EL (cell line): ENCODE data around the gene TMEM130.

Experiments
- DNase-seq: peaks from one replicate; pipeline ENCODE4 v3.0.0-alpha.2; 2016

TMEM130 gene

DNA sequence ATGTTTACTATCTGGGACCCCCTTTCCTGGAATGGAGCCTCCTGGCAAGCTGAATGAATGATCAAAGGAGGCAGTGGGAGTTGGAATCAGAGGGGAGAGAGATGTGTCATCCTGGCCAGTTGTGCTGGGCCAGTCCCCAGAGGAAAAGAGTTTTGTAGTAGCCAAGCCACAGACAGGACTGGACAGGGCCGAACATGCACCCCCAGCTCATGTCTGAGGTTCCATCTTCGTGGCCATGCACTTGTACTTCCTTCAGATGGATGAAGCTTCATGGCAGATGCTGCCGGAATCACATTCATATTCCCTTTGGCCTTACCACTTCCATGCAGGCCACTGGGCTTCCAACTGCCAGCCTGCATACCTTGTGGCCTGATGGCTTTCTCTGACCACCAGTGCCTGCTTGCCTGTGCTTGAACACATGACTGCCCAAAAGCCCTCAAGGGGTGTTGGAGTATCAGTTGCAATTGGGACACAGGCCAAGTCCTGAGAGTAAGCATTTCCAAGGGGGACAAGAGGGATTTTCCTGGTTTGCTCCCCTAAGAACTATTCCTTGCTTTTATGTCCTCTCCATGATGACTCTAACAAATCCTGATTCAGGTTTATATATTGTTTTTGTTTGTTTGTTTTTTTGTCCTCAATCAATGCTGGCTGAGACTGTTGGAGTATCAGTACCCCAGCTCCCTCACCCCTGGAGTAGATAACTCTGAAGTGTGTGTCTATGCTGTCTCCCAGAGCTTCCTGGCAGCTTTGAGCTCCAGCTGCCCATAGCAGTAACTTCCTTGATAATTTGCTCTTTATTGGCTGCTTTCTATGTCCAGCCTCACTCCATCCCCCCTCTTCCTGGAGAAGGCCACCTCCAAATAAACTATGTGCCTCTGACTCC lies 63.6 kb downstream of the TMEM130 start:
- no peak for DNase-seq

DNA sequence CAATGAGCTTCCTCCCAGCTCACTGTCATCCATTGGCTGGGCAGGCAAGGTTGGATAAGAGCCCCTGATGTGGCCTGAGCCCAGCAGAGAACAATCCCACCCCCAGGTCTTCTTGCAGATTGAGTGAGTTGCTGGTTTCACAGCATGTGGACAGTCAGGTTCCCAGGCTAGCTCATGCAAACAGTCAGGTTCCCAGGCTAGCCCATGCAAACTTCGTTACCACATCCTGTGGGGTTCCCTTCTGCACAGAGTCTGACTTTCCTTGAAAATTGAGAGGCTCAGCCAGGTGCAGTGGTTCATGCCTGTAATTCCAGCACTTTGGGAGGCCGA lies 67.1 kb downstream of the TMEM130 start:
- no peak for DNase-seq

DNA sequence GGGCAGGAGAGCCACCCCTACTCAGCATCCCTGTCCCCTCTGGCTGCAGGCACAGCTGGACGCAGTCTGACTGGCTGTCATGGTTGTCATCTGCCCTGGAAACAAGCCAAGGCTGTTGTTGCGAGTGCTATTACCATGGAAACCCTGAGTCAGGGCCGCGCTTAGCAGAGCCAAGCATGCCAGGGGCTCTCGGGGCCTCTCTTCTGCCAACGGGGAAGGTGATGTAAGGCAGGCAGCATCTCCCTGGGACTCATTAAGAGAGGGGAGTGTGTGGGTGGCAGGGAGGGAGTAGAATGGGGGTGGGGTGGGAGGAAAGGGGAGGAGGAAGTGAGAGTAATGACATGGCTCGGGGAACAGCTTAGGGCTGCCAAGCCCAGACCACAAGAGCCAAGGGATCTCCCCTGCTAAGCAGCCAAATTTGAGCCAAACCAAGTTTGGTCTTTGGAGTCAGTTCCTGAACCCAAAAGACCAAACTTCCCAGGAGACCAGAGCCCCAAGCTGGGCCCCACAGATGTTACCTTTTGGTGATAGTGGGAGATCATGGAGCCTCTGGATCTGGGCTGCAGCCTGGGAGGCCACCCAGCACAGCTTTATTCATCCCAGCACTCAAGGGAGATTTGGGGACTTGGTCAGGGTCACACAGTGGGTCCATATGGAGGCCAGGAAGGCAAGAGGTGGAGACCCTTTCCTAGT lies 67.6 kb downstream of the TMEM130 start:
- DNase-seq = peak; percentile 68

DNA sequence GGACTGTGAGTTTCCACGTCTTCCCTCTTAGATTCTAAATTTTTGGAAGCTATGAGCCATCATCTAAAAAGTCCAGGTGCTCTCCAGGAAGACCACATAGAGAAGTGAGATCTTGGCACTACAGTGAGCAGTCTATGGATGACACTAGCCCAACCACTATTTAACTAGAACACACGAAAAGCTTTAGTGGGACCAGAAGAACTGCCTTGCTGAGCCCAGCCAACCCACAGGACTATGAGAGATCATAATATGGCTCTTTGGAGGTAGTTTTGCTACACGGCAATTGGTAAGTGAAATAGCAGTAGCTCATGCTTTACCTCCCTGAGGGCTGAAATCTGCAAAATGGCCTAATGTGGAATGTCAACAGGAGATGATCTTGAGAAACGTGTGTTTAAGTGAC lies 68.8 kb downstream of the TMEM130 start:
- no peak for DNase-seq

DNA sequence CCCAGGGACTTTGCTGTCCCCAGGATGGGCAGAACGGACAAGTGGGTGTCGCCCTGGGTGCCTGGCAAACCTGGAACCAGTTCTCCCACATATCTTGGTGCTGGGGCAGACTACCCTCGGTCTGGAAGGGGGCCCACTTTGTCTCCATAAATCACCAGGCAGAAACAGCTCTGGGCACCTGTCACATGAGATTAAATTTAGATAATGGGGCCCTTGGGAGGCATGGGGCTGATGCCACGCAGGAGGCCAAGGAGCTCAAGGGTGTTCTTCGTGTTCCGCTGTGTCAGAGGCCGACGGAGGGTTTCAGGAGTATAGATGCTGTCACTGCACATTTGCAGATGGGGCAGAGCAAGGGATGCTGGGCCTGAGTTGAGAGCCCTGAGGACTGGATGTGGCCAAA lies 72.7 kb downstream of the TMEM130 start:
- DNase-seq = no peak
